HEK293 (cell line): ENCODE data around the gene MEOX2.

Experiments
- CTCF ChIA-PET: fragments of 350-600 bp; formaldehyde crosslinking; extraction: SDS; loops from one replicate; lab custom pipeline; 2021; ENCODE audit warnings: antibody characterized with exemption; lab: Yijun Ruan, JAX
- POLR2A ChIA-PET: fragments of 300-600 bp; formaldehyde crosslinking; extraction: SDS; loops from one replicate; lab custom pipeline; 2020; ENCODE audit warnings: antibody characterized with exemption, inconsistent platforms; lab: Yijun Ruan, JAX
- H3K27ac ChIP-seq: fragments of 200-500 bp; sonication (Bioruptor generic); 2 replicates; pipeline ENCODE4 v1.5.1; 2014; ENCODE audit warnings: low read depth, low read length, control low read depth, inconsistent platforms; ENCODE audit errors: extremely low read depth
- H3K36me3 ChIP-seq, 2 experiments: fragments of 200-500 bp in 1 of 2; sonication (Bioruptor generic) in 1 of 2; 1 replicate in 1 of 2; 2 replicates in 1 of 2; pipeline ENCODE4 v1.5.1; 2014 to 2017; ENCODE audit warnings: inconsistent platforms in 2 of 2, low read length in 2 of 2; ENCODE audit not compliant: control insufficient read depth in 2 of 2, insufficient read depth in 1 of 2
- H3K4me1 ChIP-seq: fragments of 200-500 bp; sonication (Bioruptor generic); 2 replicates; pipeline ENCODE4 v1.5.1; 2014; ENCODE audit warnings: mild to moderate bottlenecking, low read length, inconsistent platforms; ENCODE audit not compliant: control insufficient read depth, insufficient read depth
- H3K4me3 ChIP-seq: 2 replicates; pipeline ENCODE4 v1.5.1; 2011; ENCODE audit warnings: low read depth, mild to moderate bottlenecking, control low read depth, low read length, moderate library complexity
- H3K9me3 ChIP-seq: fragments of 200-500 bp; sonication (Bioruptor generic); 2 replicates; pipeline ENCODE4 v1.5.1; 2014; ENCODE audit warnings: low read depth, low read length, inconsistent platforms; ENCODE audit not compliant: control insufficient read depth, insufficient read depth
- BCL11B ChIP-seq: fragments of 450-650 bp; formaldehyde crosslinking; IDR thresholded peaks from 2 replicates; pipeline ENCODE4 v1.5.1; 2016; ENCODE audit warnings: low read depth, missing biosample characterization, missing genetic modification characterization
- GFI1B ChIP-seq: fragments of 450-650 bp; formaldehyde crosslinking; IDR thresholded peaks from 2 replicates; pipeline ENCODE4 v1.5.1; 2016; ENCODE audit warnings: missing biosample characterization, missing genetic modification characterization
- KLF1 ChIP-seq: fragments of 450-650 bp; formaldehyde crosslinking; IDR thresholded peaks from 2 replicates; pipeline ENCODE4 v1.5.1; 2016; ENCODE audit warnings: missing biosample characterization, missing genetic modification characterization
- KLF16 ChIP-seq: fragments of 450-650 bp; formaldehyde crosslinking; IDR thresholded peaks from 2 replicates; pipeline ENCODE4 v1.5.1; 2017; ENCODE audit warnings: missing biosample characterization, missing genetic modification characterization
- KLF8 ChIP-seq: fragments of 450-650 bp; formaldehyde crosslinking; IDR thresholded peaks from 2 replicates; pipeline ENCODE4 v1.5.1; 2016; ENCODE audit warnings: missing biosample characterization, missing genetic modification characterization
- MZF1 ChIP-seq: fragments of 450-650 bp; formaldehyde crosslinking; IDR thresholded peaks from 2 replicates; pipeline ENCODE4 v1.5.1; 2017; ENCODE audit warnings: missing biosample characterization, missing genetic modification characterization, borderline replicate concordance
- PATZ1 ChIP-seq: fragments of 450-650 bp; formaldehyde crosslinking; IDR thresholded peaks from 2 replicates; pipeline ENCODE4 v1.5.1; 2016; ENCODE audit warnings: missing biosample characterization, missing genetic modification characterization
- REST ChIP-seq: fragments of 450-650 bp; formaldehyde crosslinking; IDR thresholded peaks from 2 replicates; pipeline ENCODE4 v1.5.1; 2016; ENCODE audit warnings: missing biosample characterization, missing genetic modification characterization
- SP7 ChIP-seq: fragments of 450-650 bp; formaldehyde crosslinking; IDR thresholded peaks from 2 replicates; pipeline ENCODE4 v1.5.1; 2016; ENCODE audit warnings: missing biosample characterization, missing genetic modification characterization
- TRIM28 ChIP-seq: IDR thresholded peaks from 2 replicates; pipeline ENCODE4 v1.6.1; 2011; ENCODE audit warnings: low read length, control low read depth, borderline replicate concordance
- WT1 ChIP-seq: fragments of 450-650 bp; formaldehyde crosslinking; IDR thresholded peaks from 2 replicates; pipeline ENCODE4 v1.5.1; 2016; ENCODE audit warnings: missing biosample characterization, missing genetic modification characterization
- ZBTB48 ChIP-seq: fragments of 450-650 bp; formaldehyde crosslinking; IDR thresholded peaks from 2 replicates; pipeline ENCODE4 v1.5.1; 2016; ENCODE audit warnings: missing biosample characterization, missing genetic modification characterization
- ZNF112 ChIP-seq: fragments of 450-650 bp; formaldehyde crosslinking; IDR thresholded peaks from 2 replicates; pipeline ENCODE4 v1.5.0; 2017; ENCODE audit warnings: missing biosample characterization, missing genetic modification characterization
- ZNF174 ChIP-seq: fragments of 450-650 bp; formaldehyde crosslinking; IDR thresholded peaks from 2 replicates; pipeline ENCODE4 v1.5.0; 2017; ENCODE audit warnings: missing biosample characterization, mild to moderate bottlenecking, missing genetic modification characterization
- ZNF221 ChIP-seq: fragments of 450-650 bp; formaldehyde crosslinking; IDR thresholded peaks from 2 replicates; pipeline ENCODE4 v1.5.1; 2017; ENCODE audit warnings: missing biosample characterization, missing genetic modification characterization, borderline replicate concordance
- ZNF23 ChIP-seq: fragments of 450-650 bp; formaldehyde crosslinking; IDR thresholded peaks from 2 replicates; pipeline ENCODE4 v1.5.1; 2016; ENCODE audit warnings: missing biosample characterization, missing genetic modification characterization, borderline replicate concordance
- ZNF324 ChIP-seq: fragments of 450-650 bp; formaldehyde crosslinking; IDR thresholded peaks from 2 replicates; pipeline ENCODE4 v1.5.1; 2016; ENCODE audit warnings: missing biosample characterization, missing genetic modification characterization
- ZNF335 ChIP-seq: fragments of 450-650 bp; formaldehyde crosslinking; conservative IDR thresholded peaks from 2 replicates; pipeline ENCODE4 v1.5.1; 2016; ENCODE audit warnings: missing biosample characterization, missing genetic modification characterization
- ZNF37A ChIP-seq: fragments of 450-650 bp; IDR thresholded peaks from 2 replicates; pipeline ENCODE4 v1.5.1; 2018; ENCODE audit warnings: missing biosample characterization, missing genetic modification characterization
- ZNF398 ChIP-seq: fragments of 450-650 bp; formaldehyde crosslinking; IDR thresholded peaks from 2 replicates; pipeline ENCODE4 v1.5.1; 2017; ENCODE audit warnings: missing biosample characterization, missing genetic modification characterization
- ZNF433 ChIP-seq: fragments of 450-650 bp; formaldehyde crosslinking; IDR thresholded peaks from 2 replicates; pipeline ENCODE4 v1.5.1; 2016; ENCODE audit warnings: missing biosample characterization, missing genetic modification characterization, low read depth
- ZNF529 ChIP-seq: fragments of 450-650 bp; formaldehyde crosslinking; IDR thresholded peaks from 2 replicates; pipeline ENCODE4 v1.5.1; 2017; ENCODE audit warnings: missing genetic modification characterization, missing biosample characterization; ENCODE audit not compliant: insufficient replicate concordance
- ZNF624 ChIP-seq: fragments of 450-650 bp; formaldehyde crosslinking; IDR thresholded peaks from 2 replicates; pipeline ENCODE4 v1.5.1; 2017; ENCODE audit warnings: missing biosample characterization, missing genetic modification characterization
- ZNF660 ChIP-seq: fragments of 450-650 bp; IDR thresholded peaks from 2 replicates; pipeline ENCODE4 v1.5.1; 2018; ENCODE audit warnings: missing biosample characterization, mild to moderate bottlenecking, missing genetic modification characterization
- ZNF704 ChIP-seq: fragments of 450-650 bp; formaldehyde crosslinking; IDR thresholded peaks from 2 replicates; pipeline ENCODE4 v1.5.1; 2016; ENCODE audit warnings: missing biosample characterization, missing genetic modification characterization
- ZNF792 ChIP-seq: fragments of 450-650 bp; formaldehyde crosslinking; IDR thresholded peaks from 2 replicates; pipeline ENCODE4 v1.5.1; 2016; ENCODE audit warnings: missing biosample characterization, missing genetic modification characterization
- ZSCAN18 ChIP-seq: fragments of 450-650 bp; formaldehyde crosslinking; IDR thresholded peaks from 2 replicates; pipeline ENCODE4 v1.5.1; 2016; ENCODE audit warnings: missing biosample characterization, missing genetic modification characterization

MEOX2 gene

GRCh38 chr7:15680446-15680845 is 6.0 kb downstream of the MEOX2 start:
- CTCF ChIA-PET, result no interaction called here
- POLR2A ChIA-PET, result no interaction called here

GRCh38 chr7:15679306-15679705 is 7.2 kb downstream of the MEOX2 start:
- no peak for TF ChIP-seq ZNF112 (tag by site-specific recombination)
- TF ChIP-seq ZBTB48 (tag by site-specific recombination), result no peak
- no peak for TF ChIP-seq KLF8
- no peak for TF ChIP-seq GFI1B (tag by site-specific recombination)
- TF ChIP-seq ZNF704 (tag by site-specific recombination), result no peak
- no peak for TF ChIP-seq SP7 (tag by site-specific recombination)
- TF ChIP-seq ZNF792 (tag by site-specific recombination), result no peak
- no peak for TF ChIP-seq ZNF433 (tag by site-specific recombination)
- TF ChIP-seq REST (tag by site-specific recombination), result no peak
- no peak for TF ChIP-seq ZNF174 (tag by site-specific recombination)
- TF ChIP-seq ZSCAN18 (tag by site-specific recombination), result no peak
- TF ChIP-seq KLF1 (tag by site-specific recombination), result no peak
- TF ChIP-seq ZNF660 (tag by site-specific recombination), result no peak
- no peak for TF ChIP-seq ZNF23
- TF ChIP-seq BCL11B (tag by site-specific recombination), result no peak
- TF ChIP-seq, all 188 proteins: peak for 0
- ChIA-PET CTCF (no interaction called here), POLR2A (no interaction called here)
- H3K36me3 ChIP-seq, result no peaks in the 10 kb centered on the region
- no peaks in the 10 kb centered on the region for H3K9me3 ChIP-seq
- no peak overlapping the region for H3K27ac ChIP-seq
- no peak overlapping the region for H3K4me3 ChIP-seq
- H3K4me1 ChIP-seq, result no peaks in the 10 kb centered on the region

More at GRCh38 chr7:15680446-15680845, 6.0 kb downstream of the MEOX2 start:
- TF ChIP-seq ZNF324 (no peak), WT1 (tag by site-specific recombination) (no peak), ZNF624 (no peak), ZNF398 (no peak), TRIM28 (no peak), ZNF37A (no peak), ZNF529 (no peak), KLF16 (no peak), PATZ1 (no peak), MZF1 (tag by site-specific recombination) (no peak), ZNF335 (tag by site-specific recombination) (no peak), ZNF221 (tag by site-specific recombination) (no peak)
- H3K4me1 ChIP-seq, result no peaks in the 10 kb centered on the region
- no peak overlapping the region for H3K4me3 ChIP-seq
- H3K27ac ChIP-seq, result no peak overlapping the region
- no peaks in the 10 kb centered on the region for H3K9me3 ChIP-seq
- H3K36me3 ChIP-seq, result no peaks in the 10 kb centered on the region
